K562 (cell line): ENCODE results near the gene TAF5L. TPM values are rescaled to one million over a fixed set of nuclear protein-coding genes. Genes with fewer than 3 reads are reported as not detected.
A peak's percentile ranks its signal among the peaks of the same experiment; 100 is the strongest.

Experiments used
- DMBX1 ChIP-seq: fragments of 250-450 bp; sonication (Bioruptor Pico); IDR thresholded peaks from 2 replicates; pipeline ENCODE4 v1.8.0; 2022; ENCODE audit warnings: inconsistent platforms, mild to moderate bottlenecking, moderate library complexity, borderline replicate concordance
- ERF ChIP-seq: fragments of 450-650 bp; formaldehyde crosslinking; IDR thresholded peaks from 2 replicates; pipeline ENCODE4 v1.4.0; 2020; ENCODE audit warnings: mild to moderate bottlenecking, mixed read lengths
- MEIS2 ChIP-seq: fragments of 450-650 bp; IDR thresholded peaks from 2 replicates; pipeline ENCODE4 v1.6.1; 2014; ENCODE audit warnings: mild to moderate bottlenecking; ENCODE audit not compliant: partially characterized antibody
- PML ChIP-seq: IDR thresholded peaks from 2 replicates; pipeline ENCODE4 v1.6.1; 2012; ENCODE audit warnings: low read length, inconsistent platforms
- RB1 ChIP-seq: fragments of 450-650 bp; IDR thresholded peaks from 2 replicates; pipeline ENCODE4 v1.6.1; 2017; ENCODE audit warnings: low read depth, mild to moderate bottlenecking
- SOX6 ChIP-seq: fragments of 450-650 bp; IDR thresholded peaks from 2 replicates; pipeline ENCODE4 v1.6.1; 2014; ENCODE audit warnings: mild to moderate bottlenecking
- U2AF1 ChIP-seq: fragments of 200-400 bp; formaldehyde crosslinking; optimal IDR thresholded peaks from 2 replicates; pipeline ENCODE3; 2017; ENCODE audit warnings: mild to moderate bottlenecking, low read depth, low read length, moderate library complexity
- XRCC3 ChIP-seq: fragments of 450-650 bp; IDR thresholded peaks from 2 replicates; pipeline ENCODE4 v1.6.1; 2017; ENCODE audit warnings: mild to moderate bottlenecking, moderate library complexity
- XRCC4 ChIP-seq: IDR thresholded peaks from one replicate; pipeline ENCODE4 v1.6.1; 2011; ENCODE audit not compliant: insufficient read depth, insufficient read length; ENCODE audit errors: extremely low read depth
- ZKSCAN3 ChIP-seq: fragments of 250-450 bp; sonication (Bioruptor Pico); IDR thresholded peaks from 2 replicates; pipeline ENCODE4 v1.4.0; 2020
- ZNF146 ChIP-seq: IDR thresholded peaks from one replicate; pipeline ENCODE4 v1.6.1; 2018; ENCODE audit warnings: missing compliant biosample characterization; ENCODE audit not compliant: unreplicated experiment
- ZNF274 ChIP-seq: IDR thresholded peaks from 2 replicates; pipeline ENCODE4 v1.6.1; 2011; ENCODE audit warnings: low read depth, mild to moderate bottlenecking, low read length, moderate library complexity, borderline replicate concordance
- ZNF695 ChIP-seq: fragments of 450-650 bp; formaldehyde crosslinking; IDR thresholded peaks from 2 replicates; pipeline ENCODE4 v1.4.0; 2020; ENCODE audit warnings: mild to moderate bottlenecking, moderate library complexity
- ZNF79 ChIP-seq: fragments of 250-450 bp; sonication (Bioruptor Pico); IDR thresholded peaks from 2 replicates; pipeline ENCODE4 v1.4.0; 2020; ENCODE audit warnings: low read depth, mild to moderate bottlenecking, moderate library complexity
- polyA plus RNA-seq, 8 experiments: library from polyadenylated mRNA; depleted of rRNA in 4 of 8; stranded (reverse) in 5 of 8; unstranded in 3 of 8; fragments of >200 nt; fragmentation: Nextera tagmentation in 2 of 8; fragmentation: Illumina TruSeq in 1 of 8; extraction: Ambion mirVana in 2 of 8; extraction: Trizol in 1 of 8; gene quantifications; 2 replicates each; pipeline versions ENCODE4 v1.2.1 to v1.2.3, GENCODE V29; 2011 to 2014; ENCODE audit warnings: inconsistent platforms in 1 of 8, missing spikeins in 1 of 8
- total RNA-seq, 7 experiments: library from RNA; depleted of rRNA in 6 of 7; stranded (reverse); fragments of >200 nt in 6 of 7; fragmentation: Illumina TruSeq in 2 of 7; extraction: Trizol in 2 of 7; gene quantifications; 2 replicates each; pipeline versions ENCODE4 v1.2.1 to v1.2.3, GENCODE V29; 2011 to 2021; ENCODE audit warnings: low replicate concordance in 1 of 7
- TF ChIP-seq, protein P1 (sequence below): sonication (generic); formaldehyde crosslinking; IDR thresholded peaks from 2 replicates; pipeline ENCODE4 v1.8.1; 2023; ENCODE audit warnings: mild to moderate bottlenecking, missing genetic modification reagents, moderate library complexity
- TF ChIP-seq, protein P2 (sequence below): fragments of 450-650 bp; IDR thresholded peaks from 2 replicates; pipeline ENCODE4 v1.7.0; 2016; ENCODE audit warnings: borderline replicate concordance
- TF ChIP-seq, protein P3 (sequence below): fragments of 450-650 bp; IDR thresholded peaks from 2 replicates; pipeline ENCODE4 v1.6.1; 2016; ENCODE audit warnings: antibody characterized with exemption
- TF ChIP-seq, protein P4 (sequence below): IDR thresholded peaks from 2 replicates; pipeline ENCODE4 v1.6.1; 2014; ENCODE audit warnings: antibody characterized with exemption
- TF ChIP-seq, protein P5 (sequence below): fragments of 150-350 bp; conservative IDR thresholded peaks from 2 replicates; pipeline ENCODE4 v1.6.1; 2014; ENCODE audit warnings: low read length

The TAF5L gene
- total and polyA plus RNA-seq, 9 of the 15 experiments (the other 6 are each of a cell fraction or from before 2014, with no cell fraction given), result 2.2 to 34.2 (median 23.3) TPM

DNA sequence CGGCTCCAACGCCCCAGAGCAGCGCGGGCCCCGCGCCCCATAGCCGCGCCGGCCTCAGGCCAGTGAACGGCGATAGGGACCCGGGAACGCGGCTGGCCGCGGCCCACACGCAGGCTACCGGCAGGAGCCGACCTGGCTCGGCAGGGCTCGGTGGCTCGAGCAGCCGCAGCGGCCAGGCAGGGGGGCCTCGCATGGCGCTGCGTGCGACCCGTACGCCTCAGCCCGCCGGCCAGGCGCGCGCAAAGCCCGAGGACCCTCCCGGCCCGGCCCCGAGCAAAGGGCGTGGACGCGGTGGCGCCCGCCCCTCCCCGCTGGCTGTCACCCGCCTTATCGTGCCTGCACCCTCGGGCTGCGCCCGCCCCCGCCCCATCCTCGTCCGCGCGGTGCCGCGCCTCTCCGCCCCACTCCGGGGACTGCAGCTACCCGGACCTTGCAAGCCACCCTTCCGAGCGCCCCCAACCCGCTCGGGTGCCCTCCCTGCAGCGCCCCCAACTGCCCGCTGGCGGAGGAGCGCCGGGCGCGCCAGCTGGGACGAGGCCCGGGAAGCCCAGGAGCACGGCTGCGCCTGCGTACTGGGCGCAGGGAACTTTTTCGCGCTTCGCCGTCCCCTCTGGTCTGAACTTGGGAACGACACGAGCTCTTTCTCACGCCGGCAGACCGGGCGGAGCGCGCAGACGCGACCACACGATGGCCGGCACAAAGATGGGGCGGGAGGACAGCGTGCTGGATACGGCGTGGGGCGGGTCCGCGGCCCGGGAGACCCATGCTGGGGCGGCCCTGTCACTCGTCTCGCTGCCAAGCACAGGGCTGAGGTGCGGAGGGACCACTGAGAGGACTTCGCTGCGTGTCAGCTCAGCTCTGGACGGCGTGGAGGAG, 67.2 kb downstream of the TAF5L start, which contains the start of gene ABCB10 (continued):
- TF ChIP-seq, protein P1, sequence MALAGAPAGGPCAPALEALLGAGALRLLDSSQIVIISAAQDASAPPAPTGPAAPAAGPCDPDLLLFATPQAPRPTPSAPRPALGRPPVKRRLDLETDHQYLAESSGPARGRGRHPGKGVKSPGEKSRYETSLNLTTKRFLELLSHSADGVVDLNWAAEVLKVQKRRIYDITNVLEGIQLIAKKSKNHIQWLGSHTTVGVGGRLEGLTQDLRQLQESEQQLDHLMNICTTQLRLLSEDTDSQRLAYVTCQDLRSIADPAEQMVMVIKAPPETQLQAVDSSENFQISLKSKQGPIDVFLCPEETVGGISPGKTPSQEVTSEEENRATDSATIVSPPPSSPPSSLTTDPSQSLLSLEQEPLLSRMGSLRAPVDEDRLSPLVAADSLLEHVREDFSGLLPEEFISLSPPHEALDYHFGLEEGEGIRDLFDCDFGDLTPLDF (CRISPR knock-in tag), result peak; percentile 91
- TF ChIP-seq DMBX1 (CRISPR knock-in tag), result no peak
- TF ChIP-seq, protein P2, sequence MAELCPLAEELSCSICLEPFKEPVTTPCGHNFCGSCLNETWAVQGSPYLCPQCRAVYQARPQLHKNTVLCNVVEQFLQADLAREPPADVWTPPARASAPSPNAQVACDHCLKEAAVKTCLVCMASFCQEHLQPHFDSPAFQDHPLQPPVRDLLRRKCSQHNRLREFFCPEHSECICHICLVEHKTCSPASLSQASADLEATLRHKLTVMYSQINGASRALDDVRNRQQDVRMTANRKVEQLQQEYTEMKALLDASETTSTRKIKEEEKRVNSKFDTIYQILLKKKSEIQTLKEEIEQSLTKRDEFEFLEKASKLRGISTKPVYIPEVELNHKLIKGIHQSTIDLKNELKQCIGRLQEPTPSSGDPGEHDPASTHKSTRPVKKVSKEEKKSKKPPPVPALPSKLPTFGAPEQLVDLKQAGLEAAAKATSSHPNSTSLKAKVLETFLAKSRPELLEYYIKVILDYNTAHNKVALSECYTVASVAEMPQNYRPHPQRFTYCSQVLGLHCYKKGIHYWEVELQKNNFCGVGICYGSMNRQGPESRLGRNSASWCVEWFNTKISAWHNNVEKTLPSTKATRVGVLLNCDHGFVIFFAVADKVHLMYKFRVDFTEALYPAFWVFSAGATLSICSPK, result no peak
- TF ChIP-seq ZNF274, result no peak; the same call in 1 of the 2 replicates
- TF ChIP-seq, protein P3, sequence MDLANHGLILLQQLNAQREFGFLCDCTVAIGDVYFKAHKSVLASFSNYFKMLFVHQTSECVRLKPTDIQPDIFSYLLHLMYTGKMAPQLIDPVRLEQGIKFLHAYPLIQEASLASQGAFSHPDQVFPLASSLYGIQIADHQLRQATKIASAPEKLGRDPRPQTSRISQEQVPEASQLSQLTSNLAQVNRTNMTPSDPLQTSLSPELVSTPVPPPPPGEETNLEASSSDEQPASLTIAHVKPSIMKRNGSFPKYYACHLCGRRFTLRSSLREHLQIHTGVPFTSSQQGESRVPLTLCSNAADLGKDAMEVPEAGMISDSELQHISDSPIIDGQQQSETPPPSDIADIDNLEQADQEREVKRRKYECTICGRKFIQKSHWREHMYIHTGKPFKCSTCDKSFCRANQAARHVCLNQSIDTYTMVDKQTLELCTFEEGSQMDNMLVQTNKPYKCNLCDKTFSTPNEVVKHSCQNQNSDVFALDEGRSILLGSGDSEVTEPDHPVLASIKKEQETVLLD, result peak; percentile 95
- TF ChIP-seq SOX6, result peak; percentile 52; the same call in 1 of the 2 replicates
- TF ChIP-seq, protein P4, sequence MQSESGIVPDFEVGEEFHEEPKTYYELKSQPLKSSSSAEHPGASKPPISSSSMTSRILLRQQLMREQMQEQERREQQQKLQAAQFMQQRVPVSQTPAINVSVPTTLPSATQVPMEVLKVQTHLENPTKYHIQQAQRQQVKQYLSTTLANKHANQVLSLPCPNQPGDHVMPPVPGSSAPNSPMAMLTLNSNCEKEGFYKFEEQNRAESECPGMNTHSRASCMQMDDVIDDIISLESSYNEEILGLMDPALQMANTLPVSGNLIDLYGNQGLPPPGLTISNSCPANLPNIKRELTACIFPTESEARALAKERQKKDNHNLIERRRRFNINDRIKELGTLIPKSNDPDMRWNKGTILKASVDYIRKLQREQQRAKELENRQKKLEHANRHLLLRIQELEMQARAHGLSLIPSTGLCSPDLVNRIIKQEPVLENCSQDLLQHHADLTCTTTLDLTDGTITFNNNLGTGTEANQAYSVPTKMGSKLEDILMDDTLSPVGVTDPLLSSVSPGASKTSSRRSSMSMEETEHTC, result no peak; the same call in 1 of the 2 replicates
- no peak for TF ChIP-seq ZNF146 (CRISPR knock-in tag)
- TF ChIP-seq U2AF1, result peak; percentile 90
- no peak for TF ChIP-seq ZKSCAN3 (CRISPR knock-in tag)
- peak; percentile 99 for TF ChIP-seq RB1
- TF ChIP-seq XRCC3, result no peak
- no peak for TF ChIP-seq ZNF79
- TF ChIP-seq PML, result peak; percentile 47; the same call in 1 of the 2 replicates
- TF ChIP-seq MEIS2, result peak; percentile 91
- TF ChIP-seq XRCC4, result no peak
- no peak; the same call in 1 of the 2 replicates for TF ChIP-seq ERF (CRISPR knock-in tag)
- TF ChIP-seq, protein P5, sequence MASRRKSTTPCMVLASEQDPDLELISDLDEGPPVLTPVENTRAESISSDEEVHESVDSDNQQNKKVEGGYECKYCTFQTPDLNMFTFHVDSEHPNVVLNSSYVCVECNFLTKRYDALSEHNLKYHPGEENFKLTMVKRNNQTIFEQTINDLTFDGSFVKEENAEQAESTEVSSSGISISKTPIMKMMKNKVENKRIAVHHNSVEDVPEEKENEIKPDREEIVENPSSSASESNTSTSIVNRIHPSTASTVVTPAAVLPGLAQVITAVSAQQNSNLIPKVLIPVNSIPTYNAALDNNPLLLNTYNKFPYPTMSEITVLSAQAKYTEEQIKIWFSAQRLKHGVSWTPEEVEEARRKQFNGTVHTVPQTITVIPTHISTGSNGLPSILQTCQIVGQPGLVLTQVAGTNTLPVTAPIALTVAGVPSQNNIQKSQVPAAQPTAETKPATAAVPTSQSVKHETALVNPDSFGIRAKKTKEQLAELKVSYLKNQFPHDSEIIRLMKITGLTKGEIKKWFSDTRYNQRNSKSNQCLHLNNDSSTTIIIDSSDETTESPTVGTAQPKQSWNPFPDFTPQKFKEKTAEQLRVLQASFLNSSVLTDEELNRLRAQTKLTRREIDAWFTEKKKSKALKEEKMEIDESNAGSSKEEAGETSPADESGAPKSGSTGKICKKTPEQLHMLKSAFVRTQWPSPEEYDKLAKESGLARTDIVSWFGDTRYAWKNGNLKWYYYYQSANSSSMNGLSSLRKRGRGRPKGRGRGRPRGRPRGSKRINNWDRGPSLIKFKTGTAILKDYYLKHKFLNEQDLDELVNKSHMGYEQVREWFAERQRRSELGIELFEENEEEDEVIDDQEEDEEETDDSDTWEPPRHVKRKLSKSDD, result no peak; the same call in 1 of the 2 replicates
- no peak for TF ChIP-seq ZNF695 (CRISPR knock-in tag)
